DOHH2 (cell line): ENCODE measurements around the gene CLIC3.

Source experiments
- EZH2phosphoT487 ChIP-seq: fragments of 200-600 bp; sonication (generic); IDR thresholded peaks from 2 replicates; pipeline ENCODE4 v1.6.1; 2017; ENCODE audit warnings: borderline replicate concordance, mild to moderate bottlenecking, antibody characterized with exemption, low read length, moderate library complexity, mixed read lengths
- TF ChIP-seq, protein P1 (sequence below): fragments of 200-600 bp; sonication (generic); IDR thresholded peaks from one replicate; pipeline ENCODE4 v1.5.1; 2014; ENCODE audit warnings: antibody characterized with exemption, mild to moderate bottlenecking, low read depth, low read length; ENCODE audit not compliant: poor library complexity, severe bottlenecking

GRCh38 chr9:136995772-136996311, 526 bp downstream of the CLIC3 start:
- TF ChIP-seq, protein P1, sequence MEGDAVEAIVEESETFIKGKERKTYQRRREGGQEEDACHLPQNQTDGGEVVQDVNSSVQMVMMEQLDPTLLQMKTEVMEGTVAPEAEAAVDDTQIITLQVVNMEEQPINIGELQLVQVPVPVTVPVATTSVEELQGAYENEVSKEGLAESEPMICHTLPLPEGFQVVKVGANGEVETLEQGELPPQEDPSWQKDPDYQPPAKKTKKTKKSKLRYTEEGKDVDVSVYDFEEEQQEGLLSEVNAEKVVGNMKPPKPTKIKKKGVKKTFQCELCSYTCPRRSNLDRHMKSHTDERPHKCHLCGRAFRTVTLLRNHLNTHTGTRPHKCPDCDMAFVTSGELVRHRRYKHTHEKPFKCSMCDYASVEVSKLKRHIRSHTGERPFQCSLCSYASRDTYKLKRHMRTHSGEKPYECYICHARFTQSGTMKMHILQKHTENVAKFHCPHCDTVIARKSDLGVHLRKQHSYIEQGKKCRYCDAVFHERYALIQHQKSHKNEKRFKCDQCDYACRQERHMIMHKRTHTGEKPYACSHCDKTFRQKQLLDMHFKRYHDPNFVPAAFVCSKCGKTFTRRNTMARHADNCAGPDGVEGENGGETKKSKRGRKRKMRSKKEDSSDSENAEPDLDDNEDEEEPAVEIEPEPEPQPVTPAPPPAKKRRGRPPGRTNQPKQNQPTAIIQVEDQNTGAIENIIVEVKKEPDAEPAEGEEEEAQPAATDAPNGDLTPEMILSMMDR: no peak
- TF ChIP-seq EZH2phosphoT487: no peak
